Anterior cingulate cortex (tissue), 58 donors: Measurements from ENCODE around the gene DND1.
"Not testable (repeated sequence)": the region's sequence is repeated elsewhere in the genome, so short reads cannot be mapped to it uniquely, and the experiment has no call there.

Experiments
- DNase-seq, 58 donors: peaks; one replicate each; lab custom pipeline; 2025; lab: John Stamatoyannopoulos, UW

Gene DND1

DNA sequence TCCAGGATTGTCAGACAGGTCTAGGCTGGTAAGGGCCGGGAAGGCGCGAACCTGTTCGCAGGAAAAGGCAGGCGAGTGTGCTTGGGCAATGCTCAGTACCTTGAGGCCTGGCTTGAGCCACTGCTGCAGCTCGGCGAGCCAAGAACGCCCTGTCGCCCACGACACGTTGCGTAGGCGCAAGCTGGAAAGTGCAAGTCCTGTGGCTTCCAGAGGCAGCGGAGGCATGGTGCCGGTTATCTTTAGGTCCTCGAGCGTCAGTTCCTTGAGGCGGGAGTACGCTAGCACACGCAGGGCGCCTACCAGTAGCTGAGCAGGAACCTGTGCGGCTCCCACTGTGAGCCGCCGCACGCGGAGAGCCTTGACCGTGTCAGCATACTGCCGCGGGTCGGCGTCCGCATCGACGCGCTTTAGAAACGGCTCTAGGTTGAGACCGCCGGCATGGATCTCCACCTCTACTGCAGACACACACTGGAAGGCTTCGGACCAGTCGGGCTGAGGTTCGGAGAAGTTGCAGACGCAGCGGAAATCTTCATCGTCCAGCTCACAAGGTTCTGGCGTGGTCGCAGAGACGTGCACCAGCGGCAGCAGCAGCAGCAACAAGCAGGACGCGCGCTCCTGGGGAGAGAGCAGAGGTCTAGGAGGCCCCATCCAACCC lies 40.9 kb downstream of the DND1 start:
- DNase-seq, result peak in 30 of 58 donors; percentile 15 to 71 (median 38)

DNA sequence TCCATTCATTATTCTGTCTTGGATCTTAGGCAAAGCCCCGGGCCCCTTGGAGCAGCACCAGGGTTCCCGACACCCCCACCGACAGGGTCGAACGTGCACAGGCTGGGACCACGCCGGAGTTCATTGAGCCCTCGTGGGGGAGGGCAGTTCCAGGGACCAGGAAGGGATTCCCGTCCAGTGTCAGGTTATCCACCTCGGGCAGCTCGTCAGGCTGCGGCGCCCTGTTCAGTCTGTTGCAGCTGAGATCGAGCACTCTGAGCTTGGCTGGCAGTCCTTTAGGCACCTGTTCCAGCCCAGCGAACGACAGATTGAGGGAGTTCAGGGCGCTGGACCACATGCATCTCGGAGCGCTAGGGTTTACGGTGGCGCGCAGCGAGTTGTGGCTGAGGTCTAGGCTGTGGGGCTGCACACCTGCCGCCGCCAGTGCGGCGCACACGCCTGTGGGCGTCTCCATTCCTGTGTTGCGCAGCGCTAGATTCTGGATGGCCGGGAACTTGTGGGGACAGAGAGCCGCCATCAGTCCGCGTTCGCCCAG lies 41.5 kb downstream of the DND1 start:
- peak in 3 of 58 donors; percentile 7 to 42 (median 23) for DNase-seq

DNA sequence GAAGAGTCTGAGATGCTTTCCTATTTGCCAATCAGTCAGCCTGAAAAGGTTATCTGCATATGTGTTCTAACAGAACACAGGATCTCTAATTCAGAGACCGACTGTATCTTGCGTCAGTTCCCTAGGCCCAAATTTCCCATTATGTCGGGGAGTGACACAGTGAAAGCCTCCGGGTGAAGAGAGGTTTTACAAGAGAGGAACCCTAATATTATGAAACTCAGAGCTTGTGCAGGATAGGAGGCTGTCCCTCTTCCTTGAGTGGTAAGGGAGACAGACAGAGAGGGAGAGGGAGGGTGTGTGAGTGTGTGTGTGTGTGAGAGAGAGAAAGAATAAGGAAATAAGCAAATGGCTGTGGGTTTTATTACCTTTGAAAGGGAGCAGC lies 42.3 kb downstream of the DND1 start:
- peak in 2 of 58 donors; percentile 2 to 18 for DNase-seq

DNA sequence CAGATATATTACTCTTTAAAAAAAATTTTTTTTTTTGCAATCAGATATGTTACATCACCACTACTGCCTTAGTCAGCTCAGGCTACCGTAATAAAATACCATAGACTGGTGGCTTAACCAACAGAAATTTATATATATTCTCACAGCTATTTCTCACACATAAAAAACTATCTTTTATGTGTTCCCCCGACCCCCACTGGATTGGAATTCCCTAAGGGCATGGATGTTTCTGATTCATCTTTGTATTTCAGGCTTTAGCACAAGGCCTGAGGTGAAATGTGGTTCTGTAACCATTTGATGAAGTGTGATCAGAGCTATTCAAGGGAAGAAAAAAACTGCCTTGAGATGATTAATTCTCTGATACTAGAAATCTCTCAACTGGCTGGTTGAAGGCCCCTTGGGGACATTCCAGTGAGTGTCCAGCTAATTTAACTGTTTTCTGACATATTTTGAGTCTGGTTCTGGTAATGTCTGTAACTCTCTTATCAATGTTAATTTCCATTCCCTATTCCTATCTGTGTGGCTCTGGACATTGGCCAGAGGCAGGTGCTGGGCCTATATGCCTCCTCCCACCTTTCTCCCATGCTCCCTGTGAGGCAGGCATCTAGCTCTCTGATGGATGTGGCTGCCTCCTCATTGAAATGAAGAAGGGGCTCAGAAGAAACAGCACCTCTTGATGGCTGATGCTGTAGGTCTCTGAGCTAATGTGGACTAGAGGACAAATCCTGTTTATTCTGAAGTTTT lies 42.9 kb downstream of the DND1 start:
- DNase-seq, result no peak

DNA sequence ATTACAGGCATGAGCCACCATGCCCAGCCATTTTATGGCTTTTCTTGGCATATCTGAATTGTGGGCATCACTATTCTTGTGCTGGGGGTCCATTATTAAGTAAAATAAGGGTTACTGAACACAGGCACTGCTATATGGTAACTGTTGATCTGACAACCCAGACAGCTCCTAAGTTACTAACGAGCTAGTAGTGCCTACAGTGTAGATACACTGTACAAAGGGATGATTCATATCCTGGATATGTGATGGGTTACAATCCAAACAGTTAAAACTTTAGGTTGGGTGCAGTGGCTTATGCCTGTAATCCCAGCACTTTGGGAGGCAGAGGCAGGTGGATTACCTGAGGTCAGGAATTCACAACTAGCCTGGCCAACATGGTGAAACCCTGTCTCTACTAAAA lies 44.7 kb downstream of the DND1 start:
- DNase-seq, result no peak

DNA sequence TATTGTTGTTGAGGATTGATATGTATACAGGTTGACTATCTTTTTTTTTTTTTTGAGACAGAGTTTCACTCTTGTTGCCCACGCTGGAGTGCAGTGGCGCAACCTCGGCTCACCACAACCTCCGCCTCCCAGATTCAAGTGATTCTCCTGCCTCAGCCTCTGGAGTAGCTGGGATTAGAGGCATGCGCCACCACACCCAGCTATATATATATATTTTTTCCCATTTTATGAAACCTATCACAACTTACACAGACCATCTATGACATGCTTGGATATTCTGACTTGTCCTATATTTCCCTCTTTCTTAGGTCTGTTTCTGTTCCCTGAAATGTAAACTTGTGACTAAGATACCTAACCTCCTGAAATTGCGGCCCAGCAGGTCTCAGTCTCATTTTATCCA lies 45.4 kb downstream of the DND1 start:
- no peak for DNase-seq

DNA sequence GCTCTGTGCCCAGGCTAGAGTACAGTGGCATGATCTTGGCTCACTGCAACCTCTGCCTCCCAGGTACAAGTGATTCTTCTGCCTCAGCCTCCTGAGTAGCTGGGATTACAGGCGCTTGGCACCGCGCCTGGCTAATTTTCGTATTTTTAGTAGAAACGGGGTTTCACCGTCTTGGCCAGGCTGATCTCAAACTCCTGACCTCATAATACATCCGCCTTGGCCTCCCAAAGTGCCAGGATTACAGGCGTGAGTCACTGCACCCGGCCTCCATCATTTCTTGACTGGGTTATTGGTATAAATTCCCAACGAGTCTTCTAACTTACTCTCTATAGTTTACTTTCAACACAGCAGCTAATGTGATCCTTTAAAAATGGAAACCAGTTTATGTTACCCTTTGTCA lies 48.5 kb downstream of the DND1 start:
- not testable (repeated sequence) for DNase-seq

DNA sequence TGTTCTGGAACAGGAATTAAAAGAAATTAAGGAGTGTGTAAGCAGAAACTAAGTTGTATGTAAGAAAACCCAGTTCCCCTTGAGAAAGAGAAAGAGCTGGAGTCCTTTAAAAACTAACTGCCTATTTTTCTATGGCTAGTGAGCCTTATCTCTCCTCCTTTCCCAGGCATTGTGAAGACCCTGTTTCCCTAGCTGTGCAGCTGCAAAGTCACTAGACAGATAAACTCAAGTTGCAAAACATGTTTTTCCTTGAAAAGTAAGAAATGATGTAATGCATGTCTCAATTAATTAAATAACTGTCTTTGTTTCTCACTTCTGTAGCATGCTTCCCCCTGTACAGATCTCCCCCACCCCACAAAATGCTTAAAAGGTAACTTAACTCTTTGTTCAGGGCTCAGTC lies 50.3 kb downstream of the DND1 start:
- DNase-seq, result not testable (repeated sequence)

DNA sequence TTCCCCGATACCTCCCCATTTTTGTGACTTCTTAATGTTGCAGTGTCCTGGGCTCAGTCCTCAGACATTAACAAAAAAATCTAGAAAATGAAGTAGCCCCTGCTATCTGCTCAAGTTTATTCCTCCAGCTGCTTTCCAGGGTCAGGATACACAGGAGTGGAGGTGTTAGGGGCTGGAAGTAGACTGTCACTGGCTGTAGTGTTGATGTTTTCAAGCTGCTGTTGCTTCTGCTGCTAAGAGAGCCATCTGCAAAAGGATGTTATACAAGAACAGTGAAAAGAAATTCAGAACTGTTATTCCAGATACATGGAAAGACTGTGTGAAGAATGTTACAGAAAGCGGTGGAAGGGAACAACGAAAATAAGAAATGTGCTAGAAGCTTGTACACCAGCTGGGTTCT lies 51.1 kb downstream of the DND1 start:
- no peak for DNase-seq
